ENCODE data around the gene ATF3. TPM values are rescaled to one million over a fixed set of nuclear protein-coding genes. Genes with fewer than 3 reads are reported as not detected.

ATF3 gene
- total RNA-seq, 2 experiments from 2014 or later, result 21.6 to 21.8 TPM

DNA sequence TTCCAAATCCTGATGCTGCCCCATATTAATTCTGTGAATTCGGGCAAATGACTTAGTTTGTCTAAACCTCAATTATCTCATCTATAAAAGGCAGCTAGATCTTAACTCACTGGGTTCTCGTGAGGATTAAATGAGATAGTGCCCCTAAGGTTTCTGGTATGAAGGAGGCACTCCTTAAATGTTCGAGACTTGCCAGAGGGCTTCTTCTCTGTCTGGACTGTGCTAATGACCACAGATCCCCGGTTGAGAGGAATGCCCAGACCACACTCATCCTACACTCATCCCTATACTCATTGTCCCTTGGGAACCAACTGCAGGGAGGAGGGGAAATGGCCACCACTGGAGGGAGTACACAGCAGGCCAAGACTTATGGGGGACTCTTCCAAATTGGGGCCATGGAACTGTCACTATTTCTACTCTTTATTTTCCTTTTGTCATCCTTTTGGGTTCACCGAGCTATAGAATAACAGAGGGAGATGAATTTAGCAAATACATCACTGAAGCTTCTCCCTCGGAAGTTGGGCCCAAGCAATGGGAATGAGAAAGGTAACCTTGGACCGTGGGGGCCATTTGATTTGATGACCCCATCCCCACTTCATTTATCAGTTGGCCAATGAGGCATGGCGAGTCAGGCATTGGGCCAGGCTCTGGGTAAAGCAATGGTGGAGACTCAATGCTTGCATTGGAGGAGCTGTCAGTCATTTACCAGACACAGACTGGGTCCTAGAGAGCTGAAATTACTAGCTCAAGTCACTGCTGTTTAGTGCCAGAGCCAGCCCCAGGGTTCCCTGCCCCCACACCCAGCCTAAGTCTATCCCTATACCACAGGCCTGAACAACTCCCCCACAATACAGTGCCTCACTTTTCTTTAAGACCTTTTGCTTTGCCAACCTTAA is 5.1 kb downstream of the ATF3 start:
- no peak for DNase-seq
- peaks cover 63% of the 10 kb centered on the region for H3K36me3 Mint-ChIP-seq (ENCODE audit: low read depth)
- H3K4me1 Mint-ChIP-seq, result peaks cover 48% of the 10 kb centered on the region
- ChIA-PET POLR2A (interaction anchor here (1.0 to 1.6 kb wide), 4 partner anchors 16 to 177 kb away, joined by 3 to 4 read pairs (median 3); partner anchors contain the start of genes NSL1 and TATDN3), CTCF (interaction anchor here (1.2 to 1.3 kb wide), 2 partner anchors 52 to 136 kb away, joined by 5 to 6 read pairs; no protein-coding TSS in a partner anchor)
- H3K27ac Mint-ChIP-seq, result peak overlapping the region; percentile 48
- H3K9me3 Mint-ChIP-seq, result no peaks in the 10 kb centered on the region
- no peaks in the 10 kb centered on the region for H3K27me3 Mint-ChIP-seq
- no peak overlapping the region for H3K4me3 Mint-ChIP-seq

GRCh38 chr1:212614453-212615200 is 6.1 kb downstream of the ATF3 start:
- Mint-ChIP-seq H3K27ac (peak overlapping the region; percentile 14), H3K36me3 (ENCODE audit: low read depth) (peaks cover 70% of the 10 kb centered on the region), H3K4me3 (no peak overlapping the region), H3K27me3 (no peaks in the 10 kb centered on the region), H3K4me1 (peaks cover 47% of the 10 kb centered on the region), H3K9me3 (no peaks in the 10 kb centered on the region)
- POLR2A ChIA-PET, result interaction anchor here (1.0 to 1.6 kb wide), 3 partner anchors 15 to 56 kb away, joined by 3 to 4 read pairs (median 3); no protein-coding TSS in a partner anchor
- DNase-seq, result no peak
- CTCF ChIA-PET, result interaction anchor here (1.2 to 1.3 kb wide), 2 partner anchors 51 to 137 kb away, joined by 5 to 6 read pairs; no protein-coding TSS in a partner anchor

GRCh38 chr1:212615201-212615470 is 6.6 kb downstream of the ATF3 start:
- peaks cover 69% of the 10 kb centered on the region for H3K36me3 Mint-ChIP-seq (ENCODE audit: low read depth)
- ChIA-PET POLR2A (interaction anchor here (1.1 to 1.6 kb wide), 2 partner anchors 15 to 48 kb away, joined by 3 to 4 read pairs; no protein-coding TSS in a partner anchor), CTCF (interaction anchor here (1.2 kb wide), 1 partner anchor 50 kb away, joined by 5 read pairs; no protein-coding TSS in a partner anchor)
- H3K27me3 Mint-ChIP-seq, result no peaks in the 10 kb centered on the region
- H3K9me3 Mint-ChIP-seq, result no peaks in the 10 kb centered on the region
- H3K27ac Mint-ChIP-seq, result no peak overlapping the region
- no peak for DNase-seq
- no peak overlapping the region for H3K4me3 Mint-ChIP-seq
- peaks cover 44% of the 10 kb centered on the region for H3K4me1 Mint-ChIP-seq

- ChIA-PET POLR2A (interaction anchor here (0.6 to 6.2 kb wide), 3 partner anchors 10 to 111 kb away, joined by 3 to 39 read pairs (median 4); partner anchors contain the start of gene ATF3), CTCF (interaction anchor here (1.1 to 2.4 kb wide), 4 partner anchors 9 to 162 kb away, joined by 3 to 8 read pairs (median 4); no protein-coding TSS in a partner anchor)
- no peak overlapping the region for H3K4me3 Mint-ChIP-seq
- peaks cover 25% of the 10 kb centered on the region for H3K4me1 Mint-ChIP-seq
- H3K27ac Mint-ChIP-seq, result no peak overlapping the region
- DNase-seq, result no peak
- H3K9me3 Mint-ChIP-seq, result no peaks in the 10 kb centered on the region
- H3K36me3 Mint-ChIP-seq (ENCODE audit: low read depth), result peaks cover 65% of the 10 kb centered on the region
- no peaks in the 10 kb centered on the region for H3K27me3 Mint-ChIP-seq
Observed at GRCh38 chr1:212618466-212619210, 10.1 kb downstream of the ATF3 start.

GRCh38 chr1:212620293-212620692 is 11.7 kb downstream of the ATF3 start:
- no peak for DNase-seq
- H3K27ac Mint-ChIP-seq, result no peak overlapping the region
- H3K4me1 Mint-ChIP-seq, result peaks cover 13% of the 10 kb centered on the region
- no peak overlapping the region for H3K4me3 Mint-ChIP-seq
- H3K27me3 Mint-ChIP-seq, result no peaks in the 10 kb centered on the region
- peaks cover 54% of the 10 kb centered on the region for H3K36me3 Mint-ChIP-seq (ENCODE audit: low read depth)
- POLR2A ChIA-PET, result interaction anchor here (6.2 kb wide), 1 partner anchor 12 kb away, joined by 39 read pairs; the partner anchor contains the start of gene ATF3
- CTCF ChIA-PET, result interaction anchor here (1.2 kb wide), 1 partner anchor 12 kb away, joined by 3 read pairs; the partner anchor contains the start of gene ATF3
- H3K9me3 Mint-ChIP-seq, result no peaks in the 10 kb centered on the region

- Mint-ChIP-seq H3K27ac (no peak overlapping the region), H3K27me3 (no peaks in the 10 kb centered on the region), H3K36me3 (ENCODE audit: low read depth) (peaks cover 47% of the 10 kb centered on the region), H3K9me3 (no peaks in the 10 kb centered on the region), H3K4me1 (peaks cover 10% of the 10 kb centered on the region), H3K4me3 (no peak overlapping the region)
- CTCF ChIA-PET, result no interaction called here
- DNase-seq, result no peak
- POLR2A ChIA-PET, result interaction anchor here (6.2 kb wide), 1 partner anchor 13 kb away, joined by 39 read pairs; the partner anchor contains the start of gene ATF3
Observed at GRCh38 chr1:212621043-212621948, 12.7 kb downstream of the ATF3 start.

DNA sequence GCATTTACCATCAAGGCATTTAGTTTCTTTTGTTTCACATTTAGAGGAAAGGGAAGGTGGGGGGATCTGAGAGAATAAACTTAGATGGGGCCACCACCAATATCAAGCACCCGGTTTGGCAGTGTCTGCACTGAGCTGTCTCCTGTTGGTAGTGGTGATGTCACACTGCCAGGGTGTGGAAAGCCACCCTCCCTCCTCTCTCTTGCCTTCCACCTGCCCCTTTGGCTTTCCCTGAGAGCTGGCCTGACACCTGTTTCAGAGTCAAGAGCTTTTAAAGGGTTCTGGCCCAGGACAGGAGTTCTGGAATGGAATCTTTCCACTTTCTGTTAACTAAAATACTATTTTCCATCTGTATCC is 13.4 kb downstream of the ATF3 start:
- peaks cover 41% of the 10 kb centered on the region for H3K36me3 Mint-ChIP-seq (ENCODE audit: low read depth)
- H3K4me3 Mint-ChIP-seq, result no peak overlapping the region
- DNase-seq, result no peak
- CTCF ChIA-PET, result interaction anchor here (1.2 kb wide), 1 partner anchor 145 kb away, joined by 4 read pairs; no protein-coding TSS in a partner anchor
- no peaks in the 10 kb centered on the region for H3K9me3 Mint-ChIP-seq
- POLR2A ChIA-PET, result interaction anchor here (6.2 kb wide), 1 partner anchor 14 kb away, joined by 39 read pairs; the partner anchor contains the start of gene ATF3
- H3K27ac Mint-ChIP-seq, result no peak overlapping the region
- no peaks in the 10 kb centered on the region for H3K27me3 Mint-ChIP-seq
- H3K4me1 Mint-ChIP-seq, result peaks cover 10% of the 10 kb centered on the region

- ChIA-PET POLR2A (interaction anchor here (6.2 kb wide), 1 partner anchor 14 kb away, joined by 39 read pairs; the partner anchor contains the start of gene ATF3), CTCF (interaction anchor here (1.2 kb wide), 1 partner anchor 145 kb away, joined by 4 read pairs; no protein-coding TSS in a partner anchor)
- Mint-ChIP-seq H3K27me3 (no peaks in the 10 kb centered on the region), H3K4me3 (no peak overlapping the region), H3K9me3 (no peaks in the 10 kb centered on the region), H3K27ac (no peak overlapping the region), H3K36me3 (ENCODE audit: low read depth) (peaks cover 37% of the 10 kb centered on the region), H3K4me1 (peaks cover 10% of the 10 kb centered on the region)
- no peak for DNase-seq
Observed at GRCh38 chr1:212622467-212622866, 13.9 kb downstream of the ATF3 start.

- Mint-ChIP-seq H3K4me1 (peaks cover 10% of the 10 kb centered on the region), H3K27ac (no peak overlapping the region), H3K27me3 (no peaks in the 10 kb centered on the region), H3K9me3 (no peaks in the 10 kb centered on the region), H3K36me3 (ENCODE audit: low read depth) (peaks cover 34% of the 10 kb centered on the region), H3K4me3 (no peak overlapping the region)
- no peak for DNase-seq
- ChIA-PET POLR2A (interaction anchor here (6.2 kb wide), 1 partner anchor 15 kb away, joined by 39 read pairs; the partner anchor contains the start of gene ATF3), CTCF (interaction anchor here (1.2 kb wide), 1 partner anchor 146 kb away, joined by 4 read pairs; no protein-coding TSS in a partner anchor)
Observed at GRCh38 chr1:212622906-212623305, 14.3 kb downstream of the ATF3 start.

DNA sequence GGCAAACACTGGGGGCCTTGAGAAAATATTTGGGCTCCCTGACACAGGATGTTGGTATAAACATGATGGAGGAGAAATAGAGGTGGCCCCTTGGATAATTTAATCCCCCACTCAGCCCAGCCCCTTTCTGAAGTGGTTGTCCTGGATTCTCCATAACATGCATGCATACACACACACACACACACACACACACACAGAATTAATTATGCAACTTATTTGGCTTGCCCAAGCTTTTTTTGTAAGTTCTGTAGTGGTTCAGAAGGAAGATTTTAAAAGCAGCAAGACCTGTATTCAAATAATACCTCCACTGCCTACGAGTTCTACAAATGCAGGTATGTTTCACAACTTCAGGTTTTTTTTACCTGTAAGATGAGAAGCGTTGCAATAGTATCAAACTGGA is 15.0 kb downstream of the ATF3 start:
- no peak overlapping the region for H3K4me3 Mint-ChIP-seq
- no peak overlapping the region for H3K27ac Mint-ChIP-seq
- no peaks in the 10 kb centered on the region for H3K9me3 Mint-ChIP-seq
- DNase-seq, result no peak
- H3K36me3 Mint-ChIP-seq (ENCODE audit: low read depth), result peaks cover 27% of the 10 kb centered on the region
- ChIA-PET CTCF (no interaction called here), POLR2A (no interaction called here)
- no peaks in the 10 kb centered on the region for H3K27me3 Mint-ChIP-seq
- peaks cover 10% of the 10 kb centered on the region for H3K4me1 Mint-ChIP-seq

- CTCF ChIA-PET, result no interaction called here
- H3K4me3 Mint-ChIP-seq, result no peak overlapping the region
Observed at GRCh38 chr1:212624976-212625501, 16.5 kb downstream of the ATF3 start.

More at GRCh38 chr1:212624976-212625501, 16.5 kb downstream of the ATF3 start:
- H3K36me3 Mint-ChIP-seq (ENCODE audit: low read depth), result peaks cover 15% of the 10 kb centered on the region
- H3K9me3 Mint-ChIP-seq, result no peaks in the 10 kb centered on the region
- no peak for DNase-seq
- POLR2A ChIA-PET, result no interaction called here
- no peaks in the 10 kb centered on the region for H3K27me3 Mint-ChIP-seq
- H3K27ac Mint-ChIP-seq, result no peak overlapping the region
- peaks cover 9% of the 10 kb centered on the region for H3K4me1 Mint-ChIP-seq

Measured in activated CD4-positive, alpha-beta memory T cell treated with anti-CD3 and anti-CD28 coated beads, Interleukin-2, amount 10 ng/mL, durations not matched to agents 7 days and 5 days (primary cell).